DMS53 treated with DMSO at 0.1 percent for 48 hours (cell line): ENCODE measurements around the gene IGFALS.

Experiments
- DNase-seq: peaks from one replicate; lab custom pipeline; 2025; ENCODE audit not compliant: unreplicated experiment; lab: John Stamatoyannopoulos, UW

The IGFALS gene

GRCh38 chr16:1793578-1794220, at the start of gene IGFALS:
IGFALS (minus strand) TSS chr16:1793705; CDS start chr16:1793652, 53 bp downstream.
- no peak for DNase-seq

- DNase-seq, result no peak
Observed at GRCh38 chr16:1839554-1839953, 46.0 kb upstream of the IGFALS start.

- no peak for DNase-seq
Observed at GRCh38 chr16:1834096-1834495, 40.6 kb upstream of the IGFALS start.

GRCh38 chr16:1832838-1833454, 39.4 kb upstream of the IGFALS start:
- DNase-seq, result peak; percentile 57

GRCh38 chr16:1831186-1832075, 37.9 kb upstream of the IGFALS start:
- DNase-seq, result no peak

- no peak for DNase-seq
Observed at GRCh38 chr16:1830213-1830612, 36.7 kb upstream of the IGFALS start.

- no peak for DNase-seq
Observed at GRCh38 chr16:1828645-1829410, 35.3 kb upstream of the IGFALS start.

- DNase-seq, result peak; percentile 85
Observed at GRCh38 chr16:1826691-1827573, 33.4 kb upstream of the IGFALS start, which contains the start of the genes FAHD1 and HAGH. FAHD1 (plus strand) TSS chr16:1827206; CDS start chr16:1827239, 33 bp downstream. HAGH (minus strand) TSS chr16:1826825; CDS start chr16:1826787, 38 bp downstream.

- no peak for DNase-seq
Observed at GRCh38 chr16:1825864-1826690, 32.6 kb upstream of the IGFALS start.

GRCh38 chr16:1825381-1825863, 31.9 kb upstream of the IGFALS start:
- DNase-seq, result no peak

- DNase-seq, result no peak
Observed at GRCh38 chr16:1823821-1824220, 30.3 kb upstream of the IGFALS start.

GRCh38 chr16:1822801-1823200, 29.3 kb upstream of the IGFALS start:
- DNase-seq, result no peak

GRCh38 chr16:1821861-1822611, 28.5 kb upstream of the IGFALS start:
- peak; percentile 22 for DNase-seq

GRCh38 chr16:1820946-1821290, 27.4 kb upstream of the IGFALS start:
- DNase-seq, result no peak

- no peak for DNase-seq
Observed at GRCh38 chr16:1820096-1820945, 26.8 kb upstream of the IGFALS start.

GRCh38 chr16:1819611-1820010, 26.1 kb upstream of the IGFALS start:
- no peak for DNase-seq

- DNase-seq, result no peak
Observed at GRCh38 chr16:1818873-1819525, 25.5 kb upstream of the IGFALS start.
